ENCODE data around the gene FAM227A.

FAM227A gene

GRCh38 chr22:38531251-38531938 lies 124.8 kb downstream of the FAM227A start:
- no peak for DNase-seq

All from activated CD4-positive, alpha-beta T cell treated with anti-CD3 and anti-CD28 coated beads, Interleukin-2, amount 50 U/mL, for 48 hours (primary cell).